Adrenal gland (tissue), 12 donors: ENCODE measurements around the gene M1AP. TPM values are rescaled to one million over a fixed set of nuclear protein-coding genes. Genes with fewer than 3 reads are reported as not detected.
A peak's percentile ranks its signal among the peaks of the same experiment; 100 is the strongest.

ENCODE experiments used
- DNase-seq, 7 donors: peaks; one replicate each; pipeline ENCODE4 v3.0.0-alpha.2; 2019 to 2020
- H3K27ac ChIP-seq, 5 donors: fragments of 200-600 bp; sonication (generic) in 4 of 5; 1 replicate in 3 of 5; 2 replicates in 2 of 5; pipeline versions ENCODE4 v1.5.1 to v1.8.0; 2016 to 2020; ENCODE audit warnings: mild to moderate bottlenecking in 1 of 5
- H3K27me3 ChIP-seq: fragments of 200-600 bp; 2 replicates; pipeline ENCODE4 v1.8.0; 2021
- H3K36me3 ChIP-seq, 2 donors: fragments of 200-600 bp; replicated peaks in 1 of 2; 1 replicate in 1 of 2; 2 replicates in 1 of 2; pipeline versions ENCODE4 v1.5.1 to v1.8.0; 2018 to 2022
- H3K4me1 ChIP-seq, 2 donors: fragments of 200-600 bp; replicated peaks in 1 of 2; 1 replicate in 1 of 2; 2 replicates in 1 of 2; pipeline versions ENCODE4 v1.5.1 to v1.8.0; 2018 to 2021
- H3K4me3 ChIP-seq, 4 donors: fragments of 200-600 bp; sonication (generic) in 3 of 4; one replicate each; pipeline ENCODE4 v1.5.1; 2016 to 2018
- H3K9me3 ChIP-seq, 3 donors: fragments of 200-600 bp; sonication (generic) in 1 of 3; replicated peaks in 1 of 3; 1 replicate in 2 of 3; 2 replicates in 1 of 3; pipeline versions ENCODE4 v1.5.1 to v1.8.0; 2016 to 2021
- CTCF ChIP-seq, 6 experiments: fragments of 450-650 bp in 4 of 6; fragments of 200-600 bp in 2 of 6; sonication (generic) in 1 of 6; IDR thresholded peaks; 1 replicate in 5 of 6; 2 replicates in 1 of 6; pipeline versions ENCODE4 v1.5.1 to v1.8.0; 2016 to 2021; ENCODE audit warnings: antibody characterized with exemption in 6 of 6, mild to moderate bottlenecking in 2 of 6, moderate library complexity in 1 of 6
- POLR2A ChIP-seq, 2 donors: fragments of 450-650 bp; IDR thresholded peaks; one replicate each; pipeline ENCODE4 v1.6.1; 2017; ENCODE audit warnings: antibody characterized with exemption in 2 of 2, mild to moderate bottlenecking in 2 of 2, moderate library complexity in 1 of 2
- WGBS, 4 donors: extraction: QIAGEN DNeasy Blood & Tissue Kit in 2 of 4; methylation state at CpG; one replicate each; pipeline versions ENCODE4 v1.1.5 to v1.1.7; 2013 to 2017; 5-methylcytosine and 5-hydroxymethylcytosine counted together
- intact Hi-C, 2 donors: fragments of 100-400 bp; cut with DNase I; formaldehyde crosslinking; loops; one replicate each; pipeline versions ENCODE4 v1.14.1 to v1.15.0; 2022 to 2023
- polyA plus RNA-seq, 3 donors: library from polyadenylated mRNA; stranded (reverse); fragments of 200-250 nt in 2 of 3; fragments of 350-450 nt in 1 of 3; fragmentation: Illumina TruSeq in 1 of 3; extraction: RNeasy Lipid Tissue Mini Kit (QIAGEN cat#74804) in 1 of 3; gene quantifications; one replicate each; pipeline ENCODE4 v1.2.3, GENCODE V29; 2013 to 2014
- total RNA-seq, 9 donors: library from RNA; depleted of rRNA in 4 of 9; stranded (reverse); fragments of >200 nt in 4 of 9; fragments of 120-200 nt in 1 of 9; fragmentation: NEBNext Ultra II Directional in 1 of 9; extraction: Animal tissue kit (Norgen Biotek cat#: 25700) in 1 of 9; gene quantifications; one replicate each; pipeline versions ENCODE4 v1.1.0 to v1.2.4, GENCODE V29; 2013 to 2023
- donor health status: healthy with polysubstance abuse.
- donor health status: Bipolar disorder and iron deficiency.
- donor health status: DM: yes; HTN: yes; CAD: no.
- donor health status: DM: no; HTN: no; CAD: no.
- donor health status: DM: no; HTN: no; CAD: no.
- donor health status: DM: yes; HTN: yes; CAD: no.

Gene M1AP
- total and polyA plus RNA-seq, 12 donors: 0.47 to 2.2 (median 0.84) TPM; not detected in 1

DNA sequence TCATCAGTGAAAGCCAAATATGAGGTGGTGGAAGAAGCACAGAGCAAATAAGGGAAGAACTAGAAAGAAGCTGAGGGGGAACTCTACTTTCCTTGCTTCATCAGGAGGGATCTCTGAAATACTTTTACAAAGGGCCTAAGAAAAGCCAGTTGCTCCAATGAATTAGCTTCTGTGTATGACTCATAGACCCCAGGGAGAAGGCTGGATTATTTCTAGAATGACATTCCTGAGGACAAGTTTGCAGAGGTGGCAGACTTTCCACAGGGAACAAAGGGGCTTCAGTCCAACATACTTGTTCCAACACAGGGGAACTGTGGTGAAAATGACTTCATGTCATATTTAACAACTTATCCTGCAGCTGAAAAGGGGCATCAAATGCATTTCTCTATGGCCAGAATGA lies 64.6 kb downstream of the M1AP start:
- intact Hi-C loops: loop anchor here in 1 of 2 donors (10.0 kb wide), 1 partner anchor 329 kb away; no protein-coding TSS in a partner anchor
- Histone ChIP-seq H3K4me1 (no peaks in the 10 kb centered on the region), H3K4me3 (no peak overlapping the region), H3K27ac (no peak overlapping the region), H3K9me3 (no peaks in the 10 kb centered on the region), H3K36me3 (no peaks in the 10 kb centered on the region), H3K27me3 (no peaks in the 10 kb centered on the region)
- no peak for DNase-seq
- TF ChIP-seq CTCF (IDR thresholded peaks at IDR 0.05) (no peak), POLR2A (IDR thresholded peaks at IDR 0.05) (no peak)

GRCh38 chr2:74582184-74582583 lies 65.9 kb downstream of the M1AP start:
- intact Hi-C loops: loop anchor here in 1 of 2 donors (10.0 kb wide), 1 partner anchor 327 kb away; no protein-coding TSS in a partner anchor
- no peak for TF ChIP-seq POLR2A (IDR thresholded peaks at IDR 0.05)
- no peak for TF ChIP-seq CTCF (IDR thresholded peaks at IDR 0.05)
- Histone ChIP-seq H3K4me3 (no peak overlapping the region), H3K27me3 (no peaks in the 10 kb centered on the region), H3K27ac (no peak overlapping the region), H3K4me1 (no peaks in the 10 kb centered on the region), H3K9me3 (no peaks in the 10 kb centered on the region), H3K36me3 (no peaks in the 10 kb centered on the region)
- no peak for DNase-seq
- 57 to 80% (median 66%) methylated on average over 2 of the region's 2 CpGs for WGBS, 4 donors

DNA sequence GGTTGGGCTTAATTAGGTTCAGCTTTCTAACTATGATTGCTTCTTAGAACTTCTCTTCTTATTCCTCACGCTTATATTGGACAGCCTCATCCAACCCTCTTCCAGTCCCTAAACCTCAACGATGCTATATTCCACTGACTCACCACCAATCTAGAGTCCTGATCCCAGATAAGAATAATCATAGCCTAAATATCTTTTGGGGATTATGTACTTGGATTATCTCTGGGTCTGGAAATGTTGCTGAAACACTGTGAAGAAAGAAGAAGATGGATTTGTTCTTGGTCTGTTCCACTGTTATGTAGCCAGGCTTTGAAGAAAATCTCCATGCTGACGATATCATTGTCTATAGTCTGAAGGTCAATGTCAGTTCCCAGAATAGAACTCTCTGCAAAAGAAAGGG lies 66.7 kb downstream of the M1AP start:
- H3K4me3 ChIP-seq: no peak overlapping the region
- no peaks in the 10 kb centered on the region for H3K9me3 ChIP-seq
- H3K27me3 ChIP-seq: no peaks in the 10 kb centered on the region
- no peaks in the 10 kb centered on the region for H3K4me1 ChIP-seq
- no peak for DNase-seq
- no peaks in the 10 kb centered on the region for H3K36me3 ChIP-seq
- no peak overlapping the region for H3K27ac ChIP-seq
- TF ChIP-seq CTCF (IDR thresholded peaks at IDR 0.05) (no peak), POLR2A (IDR thresholded peaks at IDR 0.05) (no peak)
- intact Hi-C loops: loop anchor here in 1 of 2 donors (10.0 kb wide), 1 partner anchor 327 kb away; no protein-coding TSS in a partner anchor
- 54 to 63% (median 59%) methylated on average over 3 of the region's 3 CpGs for WGBS, 4 donors

DNA sequence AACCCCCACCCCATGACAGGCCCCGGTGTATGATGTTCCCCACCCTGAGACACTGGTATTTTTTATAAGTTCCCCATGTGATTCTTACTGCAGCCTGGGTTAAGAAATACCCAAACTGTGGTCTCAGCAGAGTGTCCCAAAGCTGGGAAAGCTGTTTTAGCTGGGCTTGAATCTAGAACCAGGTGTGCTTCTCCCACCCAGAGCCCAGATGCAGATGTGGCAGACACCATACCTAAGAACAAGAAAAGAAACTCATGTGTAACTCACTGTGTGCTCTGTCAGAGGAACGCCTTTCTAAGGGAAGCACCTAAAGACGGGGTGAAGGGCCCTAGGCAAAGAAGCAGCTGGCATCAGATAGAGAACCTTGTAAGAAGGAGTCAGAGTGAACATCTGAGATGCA lies 69.7 kb downstream of the M1AP start:
- TF ChIP-seq CTCF (IDR thresholded peaks at IDR 0.05) (no peak), POLR2A (IDR thresholded peaks at IDR 0.05) (no peak)
- Histone ChIP-seq H3K4me1 (no peaks in the 10 kb centered on the region), H3K27ac (peak overlapping the region in 1 of 5 donors; percentile 62), H3K9me3 (no peaks in the 10 kb centered on the region), H3K4me3 (no peak overlapping the region), H3K36me3 (no peaks in the 10 kb centered on the region), H3K27me3 (no peaks in the 10 kb centered on the region)
- DNase-seq: no peak
- WGBS, 4 donors: 73 to 87% (median 84%) methylated on average over 3 of the region's 3 CpGs
- intact Hi-C loops: no loop called here
